ENCODE results near the gene ARHGEF37.

Gene ARHGEF37

DNA sequence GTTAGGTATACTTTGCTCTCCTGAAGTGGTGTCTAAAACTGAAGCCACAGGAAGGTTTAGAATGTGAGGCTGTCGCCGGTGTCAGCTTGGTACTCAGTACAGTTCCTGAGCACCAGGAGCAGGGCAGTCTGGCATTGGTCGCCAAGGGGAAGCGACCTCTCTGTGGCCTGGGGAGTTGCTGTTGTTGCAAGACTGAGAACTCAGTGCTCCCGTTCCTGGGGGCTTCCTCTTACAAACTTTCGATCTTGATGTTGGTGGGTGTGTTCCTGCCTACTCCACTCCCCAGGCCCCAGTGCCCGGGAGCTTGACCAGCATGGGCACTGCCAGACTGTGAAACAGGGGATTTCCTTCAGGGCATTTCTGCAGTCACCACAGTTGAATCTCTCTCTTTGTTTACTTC, 96.4 kb downstream of the ARHGEF37 start:
- DNase-seq, result no peak

DNA sequence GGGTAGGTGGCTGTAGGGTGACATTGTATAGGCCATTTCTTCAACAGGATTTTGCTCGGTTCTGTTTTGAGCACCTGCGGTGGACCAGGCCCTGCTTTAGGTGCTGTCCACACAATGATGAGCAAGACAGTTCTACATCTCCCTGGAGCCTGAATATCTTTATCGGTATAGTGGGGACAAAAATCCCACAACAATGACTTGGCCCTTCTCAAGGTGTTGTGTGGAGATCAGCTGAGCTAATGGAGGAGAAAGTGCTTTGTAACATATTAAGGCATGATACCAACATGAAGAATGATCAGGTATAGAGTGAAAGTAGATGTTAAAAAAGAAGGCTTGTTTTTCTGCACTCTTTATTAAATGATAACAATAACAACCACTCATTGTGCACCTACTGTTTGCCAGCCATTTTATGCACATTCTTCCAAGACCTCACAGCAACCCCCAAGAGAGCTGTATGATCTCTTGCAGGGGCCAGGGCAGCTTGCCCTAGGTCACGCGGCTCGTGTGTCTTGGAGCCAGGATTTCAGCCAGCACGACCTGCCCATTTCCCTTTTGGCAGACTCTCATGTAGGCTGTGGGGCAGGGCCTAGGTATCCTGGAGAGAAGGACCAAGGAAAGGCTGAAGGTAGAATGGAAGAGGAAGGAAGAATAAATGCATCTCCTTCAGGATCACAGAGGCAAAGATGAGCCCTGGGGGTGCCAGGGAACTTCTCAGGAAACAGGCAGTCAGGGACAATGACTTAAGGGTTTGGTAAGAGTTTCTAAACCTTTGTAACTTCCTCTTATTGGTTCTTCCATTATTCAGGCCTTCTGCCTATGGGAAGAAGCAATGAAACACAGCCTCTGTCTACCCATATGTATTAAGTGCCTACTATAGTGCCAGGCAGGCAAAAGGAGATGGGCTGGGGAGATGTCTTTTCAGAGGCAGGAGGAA, 98.8 kb downstream of the ARHGEF37 start:
- DNase-seq, result no peak

DNA sequence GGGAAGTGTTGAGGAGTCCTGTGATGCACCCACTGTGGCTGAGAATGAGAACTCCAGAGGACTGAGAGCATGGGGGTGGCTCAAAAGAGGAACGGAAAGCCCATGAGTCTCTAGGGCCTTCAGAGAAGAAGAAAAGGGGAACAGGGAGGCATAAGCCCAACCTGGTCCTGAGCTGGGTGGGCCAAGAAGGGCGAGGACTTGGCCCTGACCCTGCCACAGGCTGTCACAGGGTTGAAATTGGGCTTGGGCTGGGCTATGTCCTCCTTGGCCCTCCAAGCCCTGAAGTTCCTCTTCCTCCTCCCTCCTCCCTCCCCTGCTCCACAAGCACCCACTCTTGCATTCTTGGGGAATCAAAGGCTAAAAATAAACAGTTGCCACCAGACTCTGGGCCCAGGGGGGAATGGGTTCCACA, 99.5 kb downstream of the ARHGEF37 start:
- no peak for DNase-seq

DNA sequence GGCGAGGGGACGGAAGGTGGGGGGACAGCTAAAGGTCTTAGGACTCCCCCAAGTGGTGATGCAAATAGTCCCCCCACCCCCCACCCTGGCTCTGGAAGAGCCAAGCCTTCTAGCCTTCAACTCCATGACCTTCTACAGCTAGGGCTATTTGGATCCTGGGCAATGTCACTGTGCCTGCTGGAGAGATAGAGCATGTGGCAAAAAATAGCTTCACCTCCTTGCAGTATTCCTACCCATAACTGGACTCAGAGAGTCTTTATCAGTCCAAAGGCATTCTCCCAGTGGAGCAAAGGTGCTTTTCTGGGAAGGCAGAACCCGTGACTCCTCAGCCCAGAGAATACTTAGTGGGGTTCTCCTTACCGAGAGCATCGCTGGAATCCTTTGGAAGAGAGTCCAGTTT, 100.0 kb downstream of the ARHGEF37 start:
- no peak for DNase-seq

DNA sequence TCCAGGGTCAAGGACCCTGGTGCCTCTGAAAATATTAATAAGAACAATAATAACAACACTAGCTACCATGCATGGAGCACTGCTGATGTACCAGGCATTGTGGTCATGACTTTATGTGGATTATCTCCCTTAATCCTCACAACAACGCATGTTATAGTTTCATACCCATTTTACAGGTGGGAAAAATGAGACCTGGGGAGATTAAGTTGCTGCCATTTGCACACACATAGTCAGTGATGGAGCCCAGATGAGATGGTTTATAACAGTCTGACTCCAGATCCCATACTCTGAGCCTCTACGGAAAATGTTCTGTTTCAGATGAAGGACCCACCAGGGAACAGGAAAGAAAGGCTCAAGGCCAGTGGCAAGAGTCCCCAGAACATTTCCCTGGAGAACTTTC, 100.6 kb downstream of the ARHGEF37 start:
- DNase-seq, result no peak

DNA sequence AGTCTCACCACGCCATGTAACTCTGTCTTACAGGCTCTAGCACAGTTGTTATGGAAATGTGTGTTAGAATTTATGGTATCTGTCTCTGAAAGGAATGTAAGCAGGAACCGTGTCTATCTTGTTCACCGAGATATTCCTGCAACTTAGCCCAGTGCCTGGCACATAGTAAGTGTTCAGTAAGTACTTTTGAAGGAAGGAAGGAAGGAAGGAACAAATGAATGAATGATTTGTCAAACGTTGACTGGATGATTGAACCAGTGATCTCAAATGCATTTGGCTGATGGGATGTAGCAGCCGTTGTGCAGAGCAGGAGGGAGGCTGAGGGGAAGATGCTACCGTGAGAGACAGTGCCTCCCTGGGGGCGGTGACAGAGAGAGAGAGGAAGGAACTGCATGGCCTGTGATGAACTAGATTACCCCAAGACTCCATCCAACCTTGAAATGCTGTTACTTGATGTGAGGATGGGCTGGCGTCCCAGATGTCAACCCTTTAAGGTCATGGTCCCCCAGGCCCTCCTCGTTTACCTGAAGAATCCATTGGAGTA, 101.3 kb downstream of the ARHGEF37 start:
- no peak for DNase-seq

DNA sequence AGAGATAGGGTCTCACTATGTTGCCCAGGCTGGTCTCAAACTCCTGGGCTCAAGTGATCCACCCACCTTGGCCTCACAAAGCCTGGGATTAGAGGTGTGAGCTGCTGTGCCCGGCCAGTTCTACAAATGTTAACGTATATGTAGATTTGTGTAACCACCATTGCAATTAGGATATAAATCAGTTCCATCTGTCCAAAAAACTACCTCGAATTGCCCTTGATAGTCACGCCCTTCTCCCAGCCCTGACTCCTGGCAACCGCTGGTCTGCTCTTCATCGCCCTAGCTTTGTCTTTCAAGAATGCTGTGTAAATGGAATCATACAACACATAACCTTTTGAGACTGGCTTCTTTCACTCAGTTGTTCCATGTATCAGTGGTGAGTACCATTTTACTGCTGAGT, 102.7 kb downstream of the ARHGEF37 start:
- no peak for DNase-seq

DNA sequence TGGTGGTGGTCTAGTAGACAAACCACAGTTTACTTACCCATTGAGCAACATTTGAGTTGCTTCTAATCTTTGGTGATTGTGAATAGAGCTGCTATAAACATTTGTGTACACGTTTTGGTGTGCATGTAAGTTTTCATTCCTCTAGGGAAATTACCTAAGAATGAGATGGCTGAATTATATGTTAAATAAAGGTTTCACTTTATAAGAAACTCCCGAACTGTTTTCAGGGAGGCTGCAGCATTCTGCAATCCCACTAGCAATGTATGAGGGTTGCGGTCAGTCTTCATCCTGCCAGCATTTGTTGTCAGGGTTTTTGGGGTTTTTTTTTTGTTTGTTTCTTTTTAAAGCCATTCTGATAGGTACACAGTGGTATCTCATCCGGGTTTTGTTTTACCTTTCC, 103.1 kb downstream of the ARHGEF37 start:
- no peak for DNase-seq
